Right kidney (tissue), 9 donors: Measurements from ENCODE around the gene FFAR1.

Experiments used
- DNase-seq: peaks from one replicate; pipeline ENCODE4 v3.0.0-alpha.2; 2016
- long read RNA-seq, 8 donors: transcript quantifications; one replicate each; lab custom pipeline, GENCODE V29; 2026

FFAR1 gene, protein sequence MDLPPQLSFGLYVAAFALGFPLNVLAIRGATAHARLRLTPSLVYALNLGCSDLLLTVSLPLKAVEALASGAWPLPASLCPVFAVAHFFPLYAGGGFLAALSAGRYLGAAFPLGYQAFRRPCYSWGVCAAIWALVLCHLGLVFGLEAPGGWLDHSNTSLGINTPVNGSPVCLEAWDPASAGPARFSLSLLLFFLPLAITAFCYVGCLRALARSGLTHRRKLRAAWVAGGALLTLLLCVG (N-terminal part only)
- long read RNA-seq, donor 1 = 0 reads
- long read RNA-seq, donor 2, partial matches to known transcripts = 0 of 1 reads
- long read RNA-seq, donor 2, other reads (novel, unspliced or antisense) = 0 of 1 reads
- long read RNA-seq, donor 3, partial matches to known transcripts = 0 of 1 reads
- long read RNA-seq, donor 3, other reads (novel, unspliced or antisense) = 0 of 1 reads
- long read RNA-seq, donor 4 = 0 reads
- long read RNA-seq, donor 5 = 0 reads
- long read RNA-seq, donor 6 = 0 reads
- long read RNA-seq, donor 7 = 0 reads
- long read RNA-seq, donor 8 = 0 reads

DNA sequence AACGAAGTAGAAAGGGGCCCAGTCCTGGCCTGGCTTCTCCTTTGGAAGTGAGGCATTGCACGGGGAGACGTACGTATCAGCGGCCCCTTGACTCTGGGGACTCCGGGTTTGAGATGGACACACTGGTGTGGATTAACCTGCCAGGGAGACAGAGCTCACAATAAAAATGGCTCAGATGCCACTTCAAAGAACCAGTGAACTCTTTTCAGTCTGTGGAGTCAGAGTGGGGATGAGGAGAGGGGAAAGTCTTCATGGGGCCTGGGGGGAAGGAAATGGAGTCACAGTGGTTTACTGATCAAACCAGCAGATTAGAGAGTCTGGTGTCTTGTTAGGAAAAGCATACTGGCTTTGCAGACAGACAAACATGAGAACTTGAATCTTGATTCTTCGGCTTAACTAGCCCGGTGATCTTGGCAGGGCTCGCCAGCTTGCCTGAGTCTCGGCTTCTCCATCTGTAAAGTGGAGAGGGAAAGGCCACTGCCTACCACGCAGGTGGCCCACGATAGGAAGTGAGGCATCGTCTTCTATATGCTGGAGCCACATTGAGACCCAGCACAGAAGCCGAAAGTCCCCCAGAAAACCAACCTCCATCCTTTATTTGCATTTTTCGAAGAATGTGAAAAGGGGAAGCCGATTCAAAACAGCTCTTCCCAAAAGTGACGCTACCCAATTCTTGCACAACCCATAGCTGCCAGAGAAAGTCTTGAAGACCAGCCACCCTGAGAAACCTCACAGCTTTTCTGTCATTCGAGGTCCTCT lies at the start of gene FFAR1:
FFAR1 (plus strand) TSS at position 732 of the 759 bp plus-strand sequence. CDS start 3,650 bp downstream, outside the sequence.
- no peak for DNase-seq

GRCh38 chr19:35297922-35298321 lies 49.8 kb upstream of the FFAR1 start:
- DNase-seq = no peak

GRCh38 chr19:35298561-35298972 lies 49.1 kb upstream of the FFAR1 start:
- no peak for DNase-seq

GRCh38 chr19:35299523-35300338 lies 48.0 kb upstream of the FFAR1 start:
- no peak for DNase-seq

GRCh38 chr19:35300339-35300649 lies 47.4 kb upstream of the FFAR1 start:
- DNase-seq = no peak

DNA sequence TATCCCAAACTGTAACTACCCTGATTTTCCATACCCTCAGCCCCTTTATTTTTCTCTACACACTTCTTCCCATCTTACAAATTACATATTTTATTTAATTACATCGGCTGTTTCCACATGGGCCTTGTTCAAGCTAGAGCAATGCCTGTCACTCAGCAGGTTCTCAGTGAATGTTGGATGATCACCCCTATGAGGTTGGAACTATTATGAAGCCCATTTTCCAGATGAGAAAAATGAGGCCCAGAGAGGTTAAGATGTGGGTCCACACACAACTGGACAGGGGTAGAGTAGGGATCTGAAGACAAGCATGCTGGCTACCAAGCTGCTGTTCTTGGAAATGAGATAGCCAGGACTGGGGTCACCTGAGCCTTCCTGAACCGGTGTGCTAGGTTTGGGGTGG lies 45.7 kb upstream of the FFAR1 start:
- no peak for DNase-seq

GRCh38 chr19:35302446-35302845 lies 45.3 kb upstream of the FFAR1 start:
- no peak for DNase-seq

GRCh38 chr19:35303357-35303915 lies 44.3 kb upstream of the FFAR1 start:
- DNase-seq = no peak

GRCh38 chr19:35304036-35304435 lies 43.7 kb upstream of the FFAR1 start:
- DNase-seq = no peak

DNA sequence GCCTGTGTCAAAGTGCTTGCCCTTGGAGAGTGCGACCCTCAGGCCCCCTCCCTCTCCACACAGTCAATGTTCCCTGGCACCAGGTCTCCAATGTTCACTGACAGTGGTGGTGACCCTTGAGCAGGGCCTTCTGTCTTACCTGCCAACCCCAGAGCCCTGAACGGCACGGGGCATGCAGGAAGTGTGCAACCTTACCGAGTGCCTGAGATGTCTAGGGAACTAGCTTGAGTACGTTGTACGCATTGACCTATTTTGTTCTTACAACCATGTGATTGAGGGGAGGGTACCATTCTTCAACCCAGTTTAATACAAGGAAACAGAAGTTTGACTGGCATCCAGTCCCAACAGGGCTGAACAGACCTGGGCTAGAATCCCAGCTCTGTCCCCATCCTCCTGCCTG lies 42.5 kb upstream of the FFAR1 start:
- DNase-seq = no peak

GRCh38 chr19:35306473-35307246 lies 41.0 kb upstream of the FFAR1 start:
- no peak for DNase-seq

DNA sequence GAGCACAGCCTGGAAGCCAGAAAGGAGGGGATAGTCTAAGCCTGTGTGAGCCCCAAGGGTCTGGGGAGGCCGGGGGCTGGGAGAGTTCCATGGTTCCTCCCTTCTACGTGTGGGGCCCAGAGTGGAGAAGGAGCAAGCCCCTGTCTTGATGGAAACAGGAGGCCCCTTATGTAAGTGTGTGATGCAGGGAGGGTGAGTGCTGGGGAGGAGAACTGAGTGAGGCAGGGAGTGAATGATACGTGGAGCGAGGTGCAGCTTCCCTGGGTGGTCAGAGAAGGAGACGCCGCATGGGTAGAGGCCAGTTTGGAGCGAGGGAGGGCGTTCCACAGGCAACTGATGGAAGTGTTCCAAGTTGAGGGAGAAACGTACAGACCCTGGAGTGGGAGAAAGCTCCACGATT lies 39.8 kb upstream of the FFAR1 start:
- no peak for DNase-seq

- peak; percentile 46 for DNase-seq
Observed at GRCh38 chr19:35308910-35309309, 38.8 kb upstream of the FFAR1 start.

DNA sequence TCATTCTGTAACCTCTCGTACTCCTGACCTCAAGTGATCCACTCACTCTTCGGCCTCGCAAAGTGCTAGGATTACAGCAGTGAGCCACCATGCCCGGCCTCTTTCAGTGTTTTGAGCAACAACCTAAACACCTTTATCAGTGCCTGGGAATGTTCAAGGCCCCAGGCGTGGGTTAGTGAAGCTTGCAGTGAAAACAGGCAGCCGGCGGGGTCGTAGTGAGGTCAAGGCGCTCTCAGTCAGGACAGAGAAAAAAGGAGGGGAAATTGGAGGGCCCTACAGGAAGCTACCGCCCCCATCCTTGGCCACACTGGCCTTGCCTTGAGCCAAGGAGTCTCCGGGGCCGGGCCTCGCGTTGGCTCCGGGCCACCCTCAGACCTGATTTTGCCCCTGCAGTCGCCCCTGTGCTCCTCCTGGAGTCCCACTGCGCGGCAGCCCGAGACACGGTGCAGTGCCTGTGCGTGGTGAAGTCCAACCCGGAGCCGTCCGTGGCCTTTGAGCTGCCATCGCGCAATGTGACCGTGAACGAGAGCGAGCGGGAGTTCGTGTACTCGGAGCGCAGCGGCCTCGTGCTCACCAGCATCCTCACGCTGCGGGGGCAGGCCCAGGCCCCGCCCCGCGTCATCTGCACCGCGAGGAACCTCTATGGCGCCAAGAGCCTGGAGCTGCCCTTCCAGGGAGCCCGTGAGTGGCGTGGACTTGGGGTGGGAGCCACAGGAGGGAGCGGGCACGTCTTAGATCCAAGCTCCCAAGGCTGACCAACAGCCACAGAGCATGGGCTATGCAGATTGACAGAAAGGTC lies 38.0 kb upstream of the FFAR1 start:
- peak; percentile 78 for DNase-seq

DNA sequence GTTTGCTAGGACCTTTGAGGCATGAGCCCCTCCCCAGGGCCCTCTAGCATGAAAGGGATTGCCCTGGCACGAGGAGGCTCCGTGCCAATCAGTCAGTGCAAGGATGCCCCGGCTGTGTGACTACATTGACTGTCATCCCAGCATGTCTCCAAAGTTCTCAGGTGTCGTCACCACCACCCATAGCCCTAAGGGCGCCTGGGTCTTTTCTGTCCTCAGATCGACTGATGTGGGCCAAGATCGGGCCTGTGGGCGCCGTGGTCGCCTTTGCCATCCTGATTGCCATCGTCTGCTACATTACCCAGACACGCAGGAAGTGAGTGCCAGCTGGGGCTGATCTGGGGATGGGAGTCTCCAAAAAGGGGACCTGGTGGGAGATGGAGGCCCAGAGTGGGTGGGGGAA lies 37.4 kb upstream of the FFAR1 start:
- no peak for DNase-seq

GRCh38 chr19:35310811-35311465 lies 36.8 kb upstream of the FFAR1 start:
- no peak for DNase-seq

GRCh38 chr19:35311901-35312665 lies 35.6 kb upstream of the FFAR1 start:
- DNase-seq = no peak

- no peak for DNase-seq
Observed at GRCh38 chr19:35313587-35313986, 34.1 kb upstream of the FFAR1 start.

DNA sequence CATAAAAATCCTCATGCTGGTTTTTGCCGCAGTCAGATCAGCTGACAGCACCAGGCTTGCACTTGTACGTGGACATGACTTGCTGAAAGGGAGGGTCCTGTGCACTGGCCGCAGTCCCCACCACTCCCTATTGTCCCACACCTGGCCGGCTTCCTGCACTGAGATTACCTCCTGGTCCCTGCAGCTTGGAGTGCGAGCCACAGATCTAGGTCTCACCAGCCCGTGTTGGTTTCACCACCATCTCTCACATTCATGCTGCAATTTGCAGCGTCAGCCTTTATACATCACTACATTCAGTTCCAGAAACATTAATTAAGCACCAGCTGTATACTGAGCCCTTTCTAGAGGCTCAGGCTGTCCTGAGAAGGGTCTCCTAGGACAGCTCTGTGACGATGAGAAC lies 33.7 kb upstream of the FFAR1 start:
- DNase-seq = no peak
